LHCN-M2 (cell line): Measurements from ENCODE around the gene POU6F2. TPM values are rescaled to one million over a fixed set of nuclear protein-coding genes. Genes with fewer than 3 reads are reported as not detected.
"Not testable (repeated sequence)": the region's sequence is repeated elsewhere in the genome, so short reads cannot be mapped to it uniquely, and the experiment has no call there.

Experiments
- DNase-seq: peaks from one replicate; pipeline ENCODE4 v3.0.0-alpha.2; 2012; ENCODE audit warnings: low read depth
- total RNA-seq: library from RNA; depleted of rRNA; stranded (reverse); fragments of >200 nt; gene quantifications from 2 replicates; pipeline ENCODE4 v1.2.3, GENCODE V29; 2014

The POU6F2 gene
- total RNA-seq, 1 experiment from 2014 or later: not detected

DNA sequence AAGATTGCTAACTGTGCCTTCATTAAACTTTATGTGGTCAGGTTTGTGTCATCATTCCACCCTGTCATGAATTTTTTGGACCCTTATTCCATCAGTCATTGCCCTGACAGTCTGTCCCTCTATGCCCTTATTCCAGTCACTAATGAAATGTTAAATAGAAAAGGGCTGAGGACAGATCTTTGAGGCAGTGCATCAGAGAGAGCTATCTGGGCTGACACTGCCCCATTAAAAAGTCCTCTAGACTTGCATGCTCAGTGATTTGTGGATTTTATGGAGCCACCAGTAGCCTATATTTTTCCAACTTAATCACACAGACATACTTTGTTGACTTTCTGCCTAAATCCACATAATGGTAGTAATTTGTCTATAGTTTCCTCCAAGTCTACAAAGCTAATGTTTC, 323.8 kb downstream of the POU6F2 start:
- DNase-seq: no peak

DNA sequence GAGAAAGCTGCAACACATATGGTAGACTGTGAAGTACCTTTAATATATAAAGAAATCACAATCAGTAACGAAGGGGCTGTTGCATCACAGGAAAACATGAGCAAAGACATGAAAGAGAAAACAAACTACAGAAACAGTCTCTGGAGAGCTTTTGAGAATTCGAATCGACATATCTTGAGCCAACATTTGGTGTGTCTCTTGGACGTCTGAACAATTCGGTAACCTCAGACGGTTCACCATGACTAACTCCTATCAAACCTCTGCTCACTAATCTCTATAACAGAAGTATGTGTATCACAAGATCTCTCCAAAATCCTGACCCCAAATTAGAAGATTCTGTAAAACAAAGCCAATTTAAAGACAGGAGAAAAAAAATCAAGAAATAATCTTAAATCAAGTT, 326.5 kb downstream of the POU6F2 start:
- DNase-seq: no peak

DNA sequence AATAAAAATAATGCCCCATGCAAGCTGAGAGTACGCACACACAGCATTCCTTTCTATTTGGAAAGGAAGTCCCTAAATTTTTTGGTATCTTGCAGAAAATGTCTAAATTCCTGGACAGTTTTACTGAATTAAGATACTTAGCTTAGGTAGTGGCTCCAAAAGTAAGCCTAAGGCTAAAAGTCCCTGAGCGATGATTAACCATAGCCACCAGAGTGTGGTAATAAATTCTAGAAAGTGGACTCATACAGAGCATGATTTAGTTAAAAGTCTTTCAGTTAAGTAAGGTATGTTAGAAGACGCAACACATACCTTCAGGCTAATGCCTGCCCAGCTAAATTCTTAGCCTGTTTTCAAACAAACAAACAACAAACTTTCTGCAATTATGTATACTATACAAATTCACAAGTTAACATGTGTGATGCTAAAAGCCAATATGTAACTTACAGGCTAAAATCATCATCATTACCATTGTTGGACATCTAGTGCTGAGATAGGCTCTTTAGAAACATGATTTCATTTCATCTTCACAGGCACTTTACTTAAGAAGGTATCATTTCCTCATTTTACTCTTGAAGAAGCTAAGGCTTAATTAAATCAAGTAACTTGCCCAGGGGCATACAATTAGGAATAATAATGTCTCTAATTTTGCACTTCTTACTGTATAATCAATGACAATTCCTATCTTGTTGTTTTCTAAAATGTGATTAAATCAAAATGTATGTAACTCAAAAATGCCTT, 327.1 kb downstream of the POU6F2 start:
- DNase-seq: no peak

DNA sequence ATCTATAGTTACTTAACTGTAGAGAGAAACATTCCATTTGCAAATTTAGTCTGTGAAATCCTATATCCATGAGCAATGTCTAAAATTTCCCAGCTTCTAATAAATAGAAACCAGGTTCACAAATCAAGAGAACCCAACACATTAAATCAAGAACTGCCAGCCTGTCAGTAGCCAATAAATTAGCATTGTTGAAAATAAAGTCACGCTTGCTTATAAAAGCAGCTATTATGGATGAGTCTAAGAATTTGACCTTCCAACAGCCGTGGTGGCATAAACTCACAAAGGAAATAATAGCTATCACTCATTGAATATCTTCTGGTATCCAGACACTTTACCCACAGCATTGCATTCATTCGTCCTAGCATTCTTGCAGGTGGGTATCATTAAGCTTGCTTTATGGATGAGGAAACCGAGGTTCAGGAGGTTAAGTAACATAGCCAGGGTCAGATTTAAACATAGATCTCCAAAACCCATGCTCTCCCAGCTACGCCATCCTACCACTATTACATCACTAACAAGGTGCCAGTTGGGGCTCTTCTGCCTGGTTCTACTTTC, 328.4 kb downstream of the POU6F2 start:
- no peak for DNase-seq

DNA sequence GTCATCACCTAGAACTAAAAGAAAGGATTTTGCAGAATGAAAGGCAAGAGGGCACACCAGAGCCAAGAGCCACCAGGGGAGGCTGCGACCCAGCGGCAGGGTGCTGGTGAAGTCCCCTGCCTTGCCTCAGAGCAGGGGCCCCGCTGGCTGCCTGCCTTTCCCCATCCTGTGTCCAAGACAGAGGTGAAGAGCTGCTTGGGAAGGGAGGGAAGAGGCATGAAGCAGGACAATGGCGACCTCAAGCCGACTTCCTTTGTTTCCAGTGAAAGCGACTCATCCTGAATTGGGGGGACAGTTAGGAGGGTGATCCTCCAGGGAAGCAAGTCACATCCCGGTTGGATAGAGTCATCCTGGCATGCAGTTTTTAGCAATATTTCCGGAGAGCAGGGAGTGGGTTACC, 333.0 kb downstream of the POU6F2 start:
- no peak for DNase-seq

DNA sequence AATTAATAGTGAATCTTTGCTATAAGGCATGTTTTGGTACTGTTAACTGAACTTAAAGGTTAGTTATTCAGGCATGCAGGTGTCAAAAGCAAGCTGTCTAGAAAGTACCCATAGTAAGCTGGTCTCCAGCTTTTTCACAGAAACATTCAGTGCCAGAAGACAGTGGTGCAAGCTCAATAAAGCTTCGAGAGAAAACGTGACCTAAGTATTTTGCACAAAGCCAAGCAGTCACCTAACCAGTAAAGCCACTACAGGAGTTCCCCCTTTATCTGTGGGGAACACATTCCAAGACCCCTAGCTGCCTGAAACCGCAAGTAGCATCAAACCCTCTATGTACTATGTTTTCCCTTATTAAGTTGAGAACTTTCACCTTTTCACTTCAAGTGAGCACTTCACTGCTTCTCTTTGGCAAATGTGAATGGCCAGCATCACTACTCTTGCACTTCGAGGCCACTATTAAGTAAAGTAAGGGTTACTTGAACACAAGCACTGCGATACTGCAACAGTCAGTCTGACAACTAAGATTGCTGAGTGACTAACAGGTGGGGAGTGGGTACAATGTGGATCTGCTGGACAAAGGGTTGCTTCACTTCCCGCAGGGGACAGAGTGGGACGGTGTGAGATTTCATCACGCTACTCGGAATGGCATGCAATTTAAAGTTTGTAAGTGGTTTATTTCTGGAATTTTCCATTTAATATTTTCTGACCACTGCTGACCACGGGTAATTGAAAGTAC, 334.7 kb downstream of the POU6F2 start:
- no peak for DNase-seq

DNA sequence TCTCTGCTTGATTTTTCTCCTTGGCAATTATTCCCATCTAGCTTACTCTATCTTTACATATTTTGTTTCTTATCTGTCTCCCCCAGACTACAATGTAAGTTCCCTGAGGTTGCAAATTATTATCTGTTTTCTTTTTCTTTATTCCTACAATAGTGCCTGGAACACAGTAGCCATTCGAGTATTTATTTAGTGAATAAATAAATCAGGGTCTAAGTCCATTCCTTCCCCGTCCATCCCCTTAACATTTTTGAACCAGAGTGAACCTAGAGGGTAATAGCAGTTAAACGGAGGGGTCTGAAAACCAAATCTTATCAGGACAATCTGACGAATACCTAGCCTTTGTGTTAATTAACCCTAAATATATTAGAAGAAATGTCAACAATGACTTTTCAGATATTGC, 335.7 kb downstream of the POU6F2 start:
- DNase-seq: no peak

DNA sequence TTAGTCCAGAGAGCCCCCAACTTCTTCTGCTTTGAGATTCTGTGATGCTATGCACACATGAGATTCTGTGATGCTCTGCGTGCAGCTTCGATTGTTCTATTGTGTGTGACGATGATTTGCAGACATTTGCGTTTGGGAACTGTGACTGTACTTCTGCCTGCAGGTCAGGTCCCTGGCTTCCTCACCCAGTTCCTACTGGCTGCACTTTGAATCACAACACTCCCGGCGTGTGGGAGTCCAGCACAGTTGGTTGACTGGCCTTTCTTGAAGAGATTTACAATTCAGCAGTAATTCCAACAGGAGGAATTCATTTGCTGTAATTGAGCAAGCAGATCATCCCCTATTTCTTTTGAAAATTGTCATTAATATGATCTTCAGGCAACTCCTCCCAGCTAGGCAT, 336.3 kb downstream of the POU6F2 start:
- DNase-seq: no peak

DNA sequence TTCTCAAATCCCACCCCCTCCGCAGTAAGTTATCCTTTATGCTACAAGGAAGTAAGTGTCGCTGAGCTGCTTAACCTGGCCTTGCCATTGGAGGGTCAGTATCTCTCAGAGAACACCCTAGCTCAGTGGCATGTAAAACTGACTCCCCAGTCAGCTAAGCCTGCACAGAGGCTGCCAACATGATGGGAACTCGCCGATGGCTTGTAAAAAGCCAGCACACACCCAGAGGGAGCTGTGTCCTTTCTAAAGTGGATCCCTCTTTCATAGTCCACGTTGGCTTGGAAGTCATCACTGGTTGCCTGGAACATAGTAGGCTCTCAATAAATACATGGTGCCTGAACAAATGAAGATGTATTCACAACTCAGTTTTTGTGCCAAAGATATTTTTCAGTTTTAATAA, 339.4 kb downstream of the POU6F2 start:
- DNase-seq: no peak

DNA sequence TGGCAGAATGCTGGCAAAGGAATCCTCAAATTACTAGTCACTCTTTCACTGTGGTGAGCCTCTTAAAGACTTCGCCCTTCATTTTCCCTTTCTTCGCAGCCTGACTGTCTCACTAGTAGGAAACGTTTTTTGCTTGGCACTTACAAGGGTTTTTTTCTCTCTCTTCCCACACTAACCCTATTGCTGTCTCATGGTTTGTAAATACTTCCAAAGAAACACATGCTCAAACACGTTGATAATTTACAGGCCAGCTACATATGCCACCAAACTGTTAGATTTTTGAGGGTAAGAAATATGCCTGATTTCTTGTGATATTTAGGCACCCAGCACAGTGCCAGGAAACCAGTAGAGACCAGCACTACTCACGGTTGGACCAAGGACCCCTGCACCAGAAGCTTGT, 340.2 kb downstream of the POU6F2 start:
- DNase-seq: no peak

DNA sequence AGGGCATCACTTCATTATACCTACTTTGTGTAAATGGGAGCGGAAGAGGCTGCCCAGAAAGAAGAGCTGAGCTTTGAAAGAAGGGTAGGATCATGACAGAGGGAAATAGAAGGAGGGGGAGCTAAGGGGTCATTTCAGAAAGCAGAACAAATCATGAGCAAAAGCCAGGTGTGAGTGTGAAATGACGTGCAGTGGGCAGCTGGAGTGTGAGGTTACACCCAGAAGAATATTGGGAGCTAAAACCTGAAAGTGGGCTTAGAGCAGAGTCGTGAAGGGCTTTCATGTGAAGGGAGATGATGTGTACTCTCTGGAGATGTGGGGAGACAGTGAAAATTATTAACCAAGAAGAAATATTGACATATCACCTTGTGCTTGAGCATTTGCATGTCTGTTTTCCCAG, 343.5 kb downstream of the POU6F2 start:
- DNase-seq: no peak

DNA sequence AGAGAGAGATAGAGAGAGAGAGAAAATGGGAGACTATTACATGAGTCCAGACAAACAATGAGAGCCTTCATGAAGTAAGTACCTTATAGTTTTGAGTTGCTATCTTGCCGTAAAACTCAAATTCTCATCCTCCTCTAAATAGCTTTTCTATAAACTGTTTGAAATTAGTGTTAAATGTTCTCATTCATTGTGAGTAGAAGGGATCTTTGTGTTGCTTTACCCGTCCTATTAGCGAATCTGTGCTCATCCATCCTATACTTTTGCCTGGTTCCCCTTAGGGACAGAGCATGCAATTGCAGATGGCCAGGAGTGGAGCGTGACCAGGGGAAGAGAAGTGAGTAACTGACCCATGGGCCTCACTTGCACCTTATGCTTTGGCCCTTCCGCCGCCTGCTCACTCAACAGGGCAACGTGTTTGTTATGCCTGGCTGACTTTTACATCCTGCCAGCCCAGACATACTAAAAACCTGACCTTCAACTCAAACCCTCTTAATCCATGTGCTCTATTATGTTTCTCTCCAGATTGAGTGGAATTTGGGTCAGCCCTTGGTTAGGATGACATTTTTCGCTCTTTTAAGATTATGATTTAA, 344.3 kb downstream of the POU6F2 start:
- DNase-seq: no peak

DNA sequence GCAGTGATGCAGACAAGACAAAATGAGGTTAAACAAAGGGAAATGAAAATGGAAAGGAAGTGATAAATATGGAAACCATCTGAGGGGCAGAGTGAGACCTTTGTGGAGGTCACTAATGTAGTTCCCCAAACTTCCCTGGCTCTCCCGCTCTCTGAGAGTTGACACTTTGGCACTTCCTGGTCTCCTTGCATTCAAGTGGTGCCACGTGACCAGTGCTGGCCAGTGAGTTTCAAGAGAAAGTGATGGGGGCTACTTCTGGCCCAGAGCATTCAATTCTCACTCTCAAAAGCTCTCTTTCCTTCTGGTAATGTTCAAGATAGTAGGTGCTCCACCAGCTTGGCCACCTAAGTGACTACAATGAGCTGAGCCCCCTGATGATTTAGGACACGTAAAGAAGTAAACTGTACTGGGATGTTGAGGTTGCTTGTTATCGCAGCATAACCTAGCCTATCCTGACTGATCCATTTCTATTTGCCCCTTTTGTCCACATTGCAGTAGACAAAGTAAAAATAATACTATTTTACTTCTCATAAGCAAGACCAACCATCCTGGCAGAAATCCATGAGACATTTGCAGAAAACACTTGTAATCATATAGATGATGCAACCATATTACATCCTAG, 346.5 kb downstream of the POU6F2 start:
- no peak for DNase-seq

DNA sequence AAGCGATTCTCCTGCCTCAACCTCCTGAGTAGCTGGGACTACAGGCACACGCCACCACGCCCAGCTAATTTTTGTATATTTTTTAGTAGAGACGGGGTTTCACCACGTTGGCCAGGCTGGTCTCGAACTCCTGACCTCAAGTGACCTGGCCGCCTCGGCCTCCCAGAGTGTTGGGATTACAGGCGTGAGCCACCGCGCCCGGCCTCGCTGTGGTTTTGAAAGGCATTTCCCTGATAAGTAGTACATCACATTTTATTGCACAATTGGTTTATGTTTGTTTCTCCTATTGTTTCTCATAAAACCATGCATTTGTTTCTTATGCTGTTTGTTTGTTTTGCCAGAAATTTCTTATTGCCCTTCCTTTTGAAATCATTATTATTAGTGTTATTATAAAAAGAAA, 353.9 kb downstream of the POU6F2 start:
- not testable (repeated sequence) for DNase-seq

DNA sequence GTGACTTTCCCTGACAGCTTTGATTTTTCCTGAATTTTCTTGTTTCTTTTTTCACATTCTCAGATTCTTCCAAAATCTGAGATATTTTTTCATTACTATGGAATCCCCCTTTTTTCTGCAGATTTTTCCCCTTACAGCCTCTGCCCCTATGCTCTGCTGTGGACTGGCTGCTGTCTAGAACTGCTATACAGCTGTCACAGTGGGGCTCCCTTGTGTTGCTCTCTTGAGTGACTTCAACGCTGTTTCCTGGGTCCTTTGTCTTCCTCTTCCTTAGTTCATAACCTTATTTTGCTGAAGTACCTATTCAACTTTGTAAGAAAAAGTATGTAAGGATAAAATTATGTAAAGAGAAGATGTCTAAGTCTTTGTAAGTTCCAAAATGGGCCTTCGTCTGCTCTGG, 354.4 kb downstream of the POU6F2 start:
- DNase-seq: no peak

DNA sequence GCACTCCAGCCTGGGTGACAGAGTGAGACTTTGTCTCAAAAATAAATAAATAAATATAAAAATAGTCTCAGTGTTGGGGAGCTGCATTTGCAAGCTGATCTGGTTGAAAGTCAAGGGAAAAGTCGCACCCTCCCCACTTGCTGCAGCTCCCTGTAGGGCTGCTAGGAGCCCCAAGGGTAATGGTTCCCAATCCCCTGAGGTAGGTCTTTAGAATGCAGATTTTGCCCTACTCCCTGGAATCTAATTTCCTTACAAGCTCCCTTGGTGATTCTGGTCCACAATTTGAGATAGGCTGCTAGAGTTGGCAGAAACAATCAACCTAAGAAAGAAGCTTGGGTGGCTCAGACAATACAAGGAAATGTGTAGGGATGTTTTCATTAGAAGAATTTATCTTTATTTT, 356.0 kb downstream of the POU6F2 start:
- no peak for DNase-seq

DNA sequence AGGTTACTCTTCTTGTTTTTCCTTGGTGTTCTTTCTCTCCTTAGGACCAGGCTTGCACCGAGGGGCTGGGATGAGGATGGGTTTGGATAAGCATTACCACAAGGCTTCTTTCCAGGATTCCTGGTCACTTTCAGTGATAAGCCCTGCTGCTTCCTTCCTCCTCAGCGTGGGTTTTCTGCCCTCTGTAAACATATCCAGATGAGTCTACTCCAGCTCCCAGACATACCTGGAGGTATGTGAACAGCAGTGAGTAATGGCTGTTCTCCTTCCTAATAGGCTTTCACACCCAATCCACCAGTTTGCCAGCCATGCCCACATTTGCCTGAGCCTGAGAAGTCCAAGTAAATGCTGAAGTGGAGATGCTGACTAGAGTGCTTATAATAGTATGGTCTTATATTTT, 358.7 kb downstream of the POU6F2 start:
- no peak for DNase-seq

DNA sequence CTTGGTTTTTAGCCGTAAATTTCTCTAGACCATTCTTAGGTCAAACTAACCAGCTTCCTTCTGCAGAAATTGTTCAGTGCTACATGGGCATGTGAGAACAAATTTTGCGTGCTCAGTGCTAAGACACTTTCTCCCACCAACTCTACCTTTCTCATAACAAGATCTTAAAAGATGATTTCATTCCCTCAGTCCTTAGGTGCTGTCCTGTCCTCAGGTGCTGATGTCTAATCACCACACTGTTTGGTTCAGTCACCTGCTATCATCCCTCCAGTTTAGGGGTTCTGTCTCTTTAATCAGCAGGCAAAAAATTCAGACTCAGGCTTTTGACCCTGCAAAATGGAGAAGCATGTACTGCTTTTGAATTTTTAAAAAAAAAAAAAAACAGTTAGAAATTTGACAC, 361.0 kb downstream of the POU6F2 start:
- DNase-seq: no peak

DNA sequence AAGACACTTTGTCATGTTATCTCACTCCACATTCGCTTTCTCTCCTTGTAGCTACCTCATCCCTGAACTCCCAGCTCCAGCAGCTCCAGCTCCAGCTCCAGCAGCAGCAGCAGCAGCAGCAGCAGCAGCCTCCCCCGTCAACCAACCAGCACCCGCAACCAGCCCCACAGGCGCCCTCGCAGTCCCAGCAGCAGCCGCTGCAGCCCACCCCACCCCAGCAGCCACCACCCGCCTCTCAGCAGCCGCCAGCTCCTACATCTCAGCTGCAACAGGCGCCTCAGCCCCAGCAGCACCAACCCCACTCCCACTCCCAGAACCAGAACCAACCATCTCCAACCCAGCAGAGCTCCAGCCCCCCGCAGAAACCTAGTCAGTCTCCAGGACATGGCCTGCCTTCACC, 361.9 kb downstream of the POU6F2 start:
- DNase-seq: no peak

DNA sequence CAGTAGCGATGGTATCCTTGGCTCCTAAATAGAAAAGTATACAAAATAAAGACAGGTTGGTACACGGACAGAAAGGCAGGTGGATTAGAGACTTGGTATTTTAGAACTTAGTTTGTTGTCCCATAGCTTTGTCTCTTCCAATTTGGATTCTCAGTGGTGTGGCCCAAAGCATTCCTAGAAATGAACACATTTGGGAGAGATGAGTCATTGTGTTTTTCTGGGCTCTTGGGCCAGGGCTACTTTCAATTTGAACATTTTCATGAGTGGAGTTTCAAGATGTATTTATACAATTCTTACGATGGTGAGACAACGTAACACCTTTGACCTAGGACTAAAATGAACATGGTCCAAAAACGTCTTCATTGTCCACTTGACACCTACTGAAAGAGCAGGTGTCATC, 363.4 kb downstream of the POU6F2 start:
- DNase-seq: no peak

DNA sequence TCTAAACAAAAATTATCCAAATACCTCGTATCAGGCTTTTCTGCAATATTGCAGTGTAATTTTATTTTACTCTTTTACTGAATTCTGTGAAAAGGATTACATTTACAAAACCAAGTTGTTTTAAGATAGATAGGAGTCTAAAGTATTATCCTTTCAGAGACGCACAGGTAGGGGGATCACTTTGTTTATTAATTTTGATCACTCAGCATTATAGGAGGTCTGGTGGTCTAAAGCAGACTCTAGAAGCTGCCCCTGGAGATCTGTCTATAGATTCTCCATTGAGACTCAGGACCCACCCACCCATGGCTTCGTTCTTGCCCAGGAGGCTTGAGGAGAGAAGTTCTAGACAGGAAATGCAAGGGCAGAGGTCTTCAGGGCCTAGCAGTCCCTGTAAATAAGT, 365.1 kb downstream of the POU6F2 start:
- DNase-seq: no peak

DNA sequence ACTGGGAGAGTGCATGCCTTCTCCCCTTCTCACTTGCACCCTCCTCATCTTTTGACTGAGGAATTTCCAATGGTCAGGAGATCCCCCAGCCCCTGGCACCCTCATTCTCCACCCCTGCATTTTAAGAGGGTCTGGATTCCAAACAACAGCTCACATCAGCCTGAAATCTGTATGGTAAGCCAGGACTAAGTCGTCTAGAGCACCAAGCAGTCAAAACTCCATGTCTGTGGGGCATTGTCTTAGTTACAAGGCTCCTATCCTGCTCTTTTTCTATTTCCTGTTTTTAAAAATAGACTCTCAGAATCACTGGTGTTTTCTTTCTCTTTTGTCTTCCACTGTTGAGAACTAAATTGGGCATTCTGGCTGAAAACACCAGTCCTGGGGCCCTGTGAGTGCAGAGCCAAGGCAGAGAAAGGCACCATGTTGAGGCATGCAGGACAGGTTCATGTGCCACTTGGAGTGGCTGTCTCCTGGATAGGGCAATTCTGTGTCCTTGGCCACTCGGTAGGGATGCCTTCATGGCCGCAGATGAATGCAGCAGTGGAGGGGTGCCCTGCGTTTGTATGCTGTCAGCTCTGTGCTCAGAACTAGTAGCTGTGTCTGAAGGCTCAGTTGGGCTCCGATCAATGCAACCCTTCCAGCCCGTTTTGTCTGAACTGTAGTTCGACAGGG, 371.9 kb downstream of the POU6F2 start:
- no peak for DNase-seq
